Occipital lobe (tissue), 2 donors: ENCODE measurements around the gene TRMO. TPM values are rescaled to one million over a fixed set of nuclear protein-coding genes. Genes with fewer than 3 reads are reported as not detected.
"Not testable (repeated sequence)": the region's sequence is repeated elsewhere in the genome, so short reads cannot be mapped to it uniquely, and the experiment has no call there.

ENCODE experiments used
- DNase-seq: peaks from one replicate; lab custom pipeline; 2025; lab: John Stamatoyannopoulos, UW
- total RNA-seq: library from RNA; depleted of rRNA; stranded (reverse); fragments of >200 nt; gene quantifications from one replicate; pipeline ENCODE4 v1.2.3, GENCODE V29; 2014

The TRMO gene
- 14.7 TPM for total RNA-seq

- peak; percentile 95 for DNase-seq
Observed at GRCh38 chr9:97921959-97922724, at the start of gene TRMO. TRMO (minus strand) TSS chr9:97922500; CDS start chr9:97922493, 7 bp downstream.

GRCh38 chr9:97970165-97970564, 47.9 kb upstream of the TRMO start:
- no peak for DNase-seq

GRCh38 chr9:97969014-97969413, 46.7 kb upstream of the TRMO start:
- no peak for DNase-seq

- no peak for DNase-seq
Observed at GRCh38 chr9:97966493-97966892, 44.2 kb upstream of the TRMO start.

GRCh38 chr9:97964901-97965300, 42.6 kb upstream of the TRMO start:
- DNase-seq: no peak

- DNase-seq: no peak
Observed at GRCh38 chr9:97963232-97963631, 40.9 kb upstream of the TRMO start.

- DNase-seq: no peak
Observed at GRCh38 chr9:97962575-97962974, 40.3 kb upstream of the TRMO start.

GRCh38 chr9:97962136-97962535, 39.8 kb upstream of the TRMO start:
- DNase-seq: no peak

GRCh38 chr9:97961361-97961760, 39.1 kb upstream of the TRMO start:
- no peak for DNase-seq

GRCh38 chr9:97960678-97961328, 38.5 kb upstream of the TRMO start:
- DNase-seq: not testable (repeated sequence)

GRCh38 chr9:97959585-97959984, 37.3 kb upstream of the TRMO start:
- DNase-seq: no peak

- no peak for DNase-seq
Observed at GRCh38 chr9:97958812-97959511, 36.7 kb upstream of the TRMO start.

GRCh38 chr9:97956331-97956730, 34.0 kb upstream of the TRMO start:
- no peak for DNase-seq

GRCh38 chr9:97954550-97954989, 32.3 kb upstream of the TRMO start:
- no peak for DNase-seq

GRCh38 chr9:97950873-97951272, 28.6 kb upstream of the TRMO start:
- not testable (repeated sequence) for DNase-seq

GRCh38 chr9:97947094-97947493, 24.8 kb upstream of the TRMO start:
- not testable (repeated sequence) for DNase-seq

GRCh38 chr9:97945470-97945869, 23.2 kb upstream of the TRMO start:
- not testable (repeated sequence) for DNase-seq

- no peak for DNase-seq
Observed at GRCh38 chr9:97944612-97945011, 22.3 kb upstream of the TRMO start.

GRCh38 chr9:97943308-97943855, 21.1 kb upstream of the TRMO start:
- no peak for DNase-seq

GRCh38 chr9:97941323-97941722, 19.0 kb upstream of the TRMO start:
- no peak for DNase-seq

GRCh38 chr9:97940741-97941140, 18.4 kb upstream of the TRMO start:
- DNase-seq: no peak

- no peak for DNase-seq
Observed at GRCh38 chr9:97940233-97940632, 17.9 kb upstream of the TRMO start.
